ENCODE results near the gene CCDC192. TPM values are rescaled to one million over a fixed set of nuclear protein-coding genes. Genes with fewer than 3 reads are reported as not detected.
A peak's percentile ranks its signal among the peaks of the same experiment; 100 is the strongest.

Gene CCDC192
- total and polyA plus RNA-seq, 10 of the 15 experiments (the other 5 are each of a cell fraction or from before 2014, with no cell fraction given): 0.20 to 0.79 (median 0.32) TPM; not detected in 4

DNA sequence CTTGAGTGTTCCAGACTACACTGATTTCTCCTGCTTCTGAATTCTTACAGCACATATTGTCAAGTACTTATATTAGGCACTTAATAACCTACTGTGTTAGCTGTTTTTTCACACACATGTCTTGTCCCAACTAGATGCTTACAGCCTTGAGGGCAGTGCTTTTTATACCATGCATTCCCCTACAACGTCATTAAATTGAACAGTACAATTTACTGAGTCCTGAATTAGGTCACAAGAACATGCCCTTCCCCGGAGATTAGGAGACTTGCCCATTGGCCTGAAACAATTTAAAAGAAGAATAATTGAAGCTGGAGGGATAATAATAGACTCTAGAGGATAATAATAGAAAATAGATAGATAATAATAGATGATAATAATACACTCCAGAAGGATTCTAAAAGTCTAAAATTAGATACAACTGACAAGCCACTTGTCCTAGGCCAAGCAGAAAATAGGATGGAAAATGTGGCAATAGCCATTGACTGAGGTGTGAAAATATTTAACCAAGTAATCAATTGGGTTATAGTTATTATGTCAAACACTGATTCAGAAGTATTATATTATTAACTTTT, 267.7 kb downstream of the CCDC192 start (continued):
- TF ChIP-seq CTCF (IDR thresholded peaks at IDR 0.05 in 2 of 3, conservative IDR thresholded peaks at IDR 0.05 in 1 of 3; ENCODE audit: control insufficient read depth in 2 of 3, extremely low read depth in 1 of 3, insufficient read depth in 1 of 3, low read depth in 3 of 3, low read length in 3 of 3) (no peak), SP1 (IDR thresholded peaks at IDR 0.05; ENCODE audit: low read depth, low read length) (no peak)

DNA sequence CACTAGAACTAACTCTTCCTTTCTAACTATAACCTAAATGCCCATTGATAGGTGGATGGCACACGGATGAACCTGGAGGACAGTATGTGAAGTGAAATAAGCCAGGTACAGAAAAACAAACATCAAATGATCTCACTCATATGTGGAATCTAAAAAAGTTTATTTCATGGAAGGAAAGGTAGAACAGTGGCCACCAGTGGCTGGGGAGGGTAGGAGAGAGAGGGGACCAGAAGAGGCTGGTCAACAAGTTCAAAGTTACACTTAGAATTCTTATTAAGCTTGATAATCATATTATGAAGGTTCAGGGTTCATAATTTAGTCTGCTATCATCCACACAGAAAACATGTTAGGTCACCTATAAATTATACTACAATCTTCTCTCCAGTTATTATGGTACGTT, 272.8 kb downstream of the CCDC192 start:
- BruUV-seq (replicated peaks): no TSS peak
- ChIA-PET CTCF (interaction anchor here (1.7 kb wide), 1 partner anchor 11 kb away, joined by 5 read pairs; no protein-coding TSS in a partner anchor), POLR2A (no interaction called here), SMC1A (ENCODE audit: uncharacterized antibody, unreplicated experiment) (interaction anchor here (2.3 kb wide), 1 partner anchor 14 kb away, joined by 7 read pairs; no protein-coding TSS in a partner anchor), RAD21 (ENCODE audit: unreplicated experiment) (no interaction called here)
- H3K9ac ChIP-seq (ENCODE audit: control insufficient read depth, insufficient read depth, low read length): no peak overlapping the region
- no peaks in the 10 kb centered on the region for H3K4me1 ChIP-seq (ENCODE audit: control insufficient read depth, insufficient read depth, low read length)
- 93% methylated on average over 2 of the region's 2 CpGs for WGBS (ENCODE audit: insufficient coverage, insufficient replicate concordance, low lambda C conversion rate, missing lambda C conversion rate)
- ATAC-seq (peak; percentile 52; the same call in 1 of the 3 replicates), DNase-seq (ENCODE audit: low read depth, low spot score) (no peak), FAIRE-seq (no peak)
- no peak overlapping the region for H3K4me2 ChIP-seq (ENCODE audit: control insufficient read depth, insufficient read depth)
- intact Hi-C loops (cut with micrococcal nuclease; ENCODE audit: unreplicated experiment): no loop called here
- no peak overlapping the region for H3K4me3 ChIP-seq
- H3K36me3 ChIP-seq (ENCODE audit: control insufficient read depth in 2 of 2, insufficient read depth in 2 of 2, low read length in 1 of 2): no peaks in the 10 kb centered on the region
- H3K79me2 ChIP-seq (ENCODE audit: control insufficient read depth, insufficient read depth, low read length): no peaks in the 10 kb centered on the region
- TF ChIP-seq BHLHE40 (IDR thresholded peaks at IDR 0.05; ENCODE audit: borderline replicate concordance in 1 of 2, low read depth in 2 of 2, low read length in 1 of 2): no peak
- TF ChIP-seq CTCF (IDR thresholded peaks at IDR 0.05 in 2 of 3, conservative IDR thresholded peaks at IDR 0.05 in 1 of 3; ENCODE audit: control insufficient read depth in 2 of 3, extremely low read depth in 1 of 3, insufficient read depth in 1 of 3, low read depth in 3 of 3, low read length in 3 of 3): 0 out of 6 replicates have a peak, but pooled peaks of 1 of the 3 experiments have one; percentile 5
- TF ChIP-seq RAD21 (IDR thresholded peaks at IDR 0.05; ENCODE audit: insufficient read depth, low read depth, low read length): peak; percentile 19; the same call in 1 of the 2 replicates
- no peaks in the 10 kb centered on the region for H3K27me3 ChIP-seq (replicated peaks in 1 of 2; ENCODE audit: control insufficient read depth in 2 of 2, insufficient read depth in 2 of 2, low read length in 1 of 2)
- in situ Hi-C loops (cut with MboI): no loop called here
- no peak overlapping the region for H3K27ac ChIP-seq (ENCODE audit: control insufficient read depth, insufficient read depth)
- no peaks in the 10 kb centered on the region for H4K20me1 ChIP-seq (ENCODE audit: control insufficient read depth, insufficient read depth)
- H3K9me3 ChIP-seq (replicated peaks; ENCODE audit: control insufficient read depth, insufficient read depth, low read length): no peaks in the 10 kb centered on the region
- no peak overlapping the region for H2AFZ ChIP-seq (ENCODE audit: control insufficient read depth, low read depth, low read length)

Data from GM12878 (cell line).